ENCODE results near the gene DGKQ.

DNA sequence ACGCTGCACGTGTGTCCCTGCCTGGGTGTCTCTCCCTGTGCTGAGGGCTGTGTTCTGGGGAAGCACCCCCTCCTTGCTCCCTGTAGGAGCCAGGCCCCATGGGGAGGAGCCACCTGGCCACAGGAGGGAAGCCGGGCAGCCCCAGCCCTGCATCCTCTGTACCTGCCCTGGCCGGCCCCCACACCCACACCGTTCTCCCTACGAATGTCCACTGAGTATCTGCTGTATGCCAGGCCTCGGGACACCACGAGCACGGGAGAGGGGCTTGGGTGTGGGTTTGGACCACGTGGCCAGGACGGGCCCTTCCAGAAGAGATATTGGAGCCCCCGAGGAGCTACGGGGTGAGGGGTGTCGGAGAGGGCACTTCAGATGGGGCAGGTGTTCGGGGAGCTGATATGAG lies 44.3 kb upstream of the DGKQ start:
- TF ChIP-seq NCOA1 (IDR thresholded peaks at IDR 0.05; ENCODE audit: low read depth) (no peak), ZNF384 (IDR thresholded peaks at IDR 0.05; ENCODE audit: low read depth, low read length) (no peak)
